WERI-Rb-1 (cell line): Measurements from ENCODE around the gene PRKCA.

ENCODE experiments used
- DNase-seq: peaks from one replicate; pipeline ENCODE4 v3.0.0-alpha.2; 2020
- H3K27ac ChIP-seq: fragments of 250-450 bp; sonication (Bioruptor Pico); 2 replicates; pipeline ENCODE4 v1.5.1; 2020; ENCODE audit warnings: mild to moderate bottlenecking, moderate library complexity
- H3K27me3 ChIP-seq: fragments of 250-450 bp; sonication (Bioruptor Pico); 2 replicates; pipeline ENCODE4 v1.5.1; 2021; ENCODE audit warnings: mild to moderate bottlenecking, low read depth, moderate library complexity; ENCODE audit not compliant: insufficient read depth, severe bottlenecking
- H3K36me3 ChIP-seq: fragments of 250-450 bp; sonication (Bioruptor Pico); 2 replicates; pipeline ENCODE4 v1.5.1; 2020; ENCODE audit warnings: mild to moderate bottlenecking, moderate library complexity
- H3K4me3 ChIP-seq: 2 replicates; pipeline ENCODE4 v1.5.1; 2011; ENCODE audit warnings: low read depth, mild to moderate bottlenecking, control low read depth, low read length
- H3K9me3 ChIP-seq: fragments of 250-450 bp; sonication (Bioruptor Pico); 2 replicates; pipeline ENCODE4 v1.5.1; 2021; ENCODE audit warnings: mild to moderate bottlenecking, moderate library complexity; ENCODE audit not compliant: severe bottlenecking
- CTCF ChIP-seq: IDR thresholded peaks from 2 replicates; pipeline ENCODE4 v1.5.1; 2011; ENCODE audit warnings: low read depth, mild to moderate bottlenecking, control low read depth, inconsistent platforms, low read length

The PRKCA gene

GRCh38 chr17:66695098-66695497 lies 392.7 kb downstream of the PRKCA start:
- no peak for DNase-seq
- Histone ChIP-seq H3K36me3 (no peaks in the 10 kb centered on the region), H3K9me3 (no peaks in the 10 kb centered on the region), H3K27me3 (no peaks in the 10 kb centered on the region), H3K4me3 (no peak overlapping the region), H3K27ac (no peak overlapping the region)
- no peak for TF ChIP-seq CTCF

- TF ChIP-seq CTCF, result no peak
- H3K27ac ChIP-seq, result no peak overlapping the region
- no peaks in the 10 kb centered on the region for H3K9me3 ChIP-seq
- H3K4me3 ChIP-seq, result no peak overlapping the region
- DNase-seq, result no peak
- H3K36me3 ChIP-seq, result no peaks in the 10 kb centered on the region
- no peaks in the 10 kb centered on the region for H3K27me3 ChIP-seq
These were observed 395.9 kb downstream of the PRKCA start for GRCh38 chr17:66698270-66698669.

GRCh38 chr17:66701462-66701861 lies 399.0 kb downstream of the PRKCA start:
- Histone ChIP-seq H3K4me3 (no peak overlapping the region), H3K36me3 (no peaks in the 10 kb centered on the region), H3K9me3 (no peaks in the 10 kb centered on the region), H3K27ac (no peak overlapping the region), H3K27me3 (no peaks in the 10 kb centered on the region)
- no peak for DNase-seq
- no peak for TF ChIP-seq CTCF

- H3K36me3 ChIP-seq, result no peaks in the 10 kb centered on the region
- no peak for TF ChIP-seq CTCF
- no peaks in the 10 kb centered on the region for H3K9me3 ChIP-seq
- no peak for DNase-seq
- no peak overlapping the region for H3K4me3 ChIP-seq
- no peak overlapping the region for H3K27ac ChIP-seq
- no peaks in the 10 kb centered on the region for H3K27me3 ChIP-seq
These were observed 399.9 kb downstream of the PRKCA start for GRCh38 chr17:66702106-66702936.

GRCh38 chr17:66704858-66705520 lies 402.6 kb downstream of the PRKCA start:
- H3K27me3 ChIP-seq, result no peaks in the 10 kb centered on the region
- no peaks in the 10 kb centered on the region for H3K36me3 ChIP-seq
- DNase-seq, result no peak
- no peak overlapping the region for H3K27ac ChIP-seq
- no peaks in the 10 kb centered on the region for H3K9me3 ChIP-seq
- H3K4me3 ChIP-seq, result no peak overlapping the region
- no peak for TF ChIP-seq CTCF
